Psoas muscle (tissue), 8 donors: ENCODE measurements around the gene POU5F2. TPM values are rescaled to one million over a fixed set of nuclear protein-coding genes. Genes with fewer than 3 reads are reported as not detected.

Experiments used
- ATAC-seq, 4 donors: fragments of 200-7000 bp; cut with Tn5 transposase; one replicate each; pipeline ENCODE4 v1.9.1; 2020; ENCODE audit warnings: moderate library complexity in 3 of 4, mild to moderate bottlenecking in 2 of 4
- DNase-seq, 2 donors: peaks; one replicate each; pipeline ENCODE4 v3.0.0-alpha.2; 2020
- H3K27ac ChIP-seq: fragments of 200-600 bp; one replicate; pipeline ENCODE4 v1.8.0; 2022
- H3K27me3 ChIP-seq, 3 donors: fragments of 200-600 bp in 1 of 3; one replicate each; pipeline versions ENCODE4 v1.6.1 to v1.8.0; 2013 to 2022; ENCODE audit warnings: low read length in 2 of 3, mild to moderate bottlenecking in 2 of 3, moderate library complexity in 1 of 3; ENCODE audit not compliant: insufficient read depth in 3 of 3
- H3K36me3 ChIP-seq, 2 donors: fragments of 200-600 bp in 1 of 2; one replicate each; pipeline versions ENCODE4 v1.6.1 to v1.8.0; 2013 to 2022; ENCODE audit warnings: low read depth in 1 of 2, mild to moderate bottlenecking in 1 of 2, moderate library complexity in 1 of 2; ENCODE audit not compliant: insufficient read depth in 1 of 2
- H3K4me1 ChIP-seq: fragments of 200-600 bp; one replicate; pipeline ENCODE4 v1.8.0; 2022
- H3K4me3 ChIP-seq: fragments of 200-600 bp; one replicate; pipeline ENCODE4 v1.8.0; 2022; ENCODE audit warnings: mild to moderate bottlenecking
- H3K9me3 ChIP-seq: fragments of 200-600 bp; one replicate; pipeline ENCODE4 v1.8.0; 2022
- WGBS, 3 donors: extraction: QIAGEN DNeasy Blood & Tissue Kit; methylation state at CpG; one replicate each; pipeline versions ENCODE4 v1.1.6 to v1.1.7; 2013; 5-methylcytosine and 5-hydroxymethylcytosine counted together
- intact Hi-C, 2 donors: fragments of 100-400 bp; cut with DNase I; formaldehyde crosslinking; loops; one replicate each; pipeline versions ENCODE4 v1.11.0 to v1.14.2; 2022
- polyA plus RNA-seq, 3 donors: library from polyadenylated mRNA; stranded (reverse); fragments of 200-250 nt; gene quantifications; one replicate each; pipeline ENCODE4 v1.2.3, GENCODE V29; 2013
- total RNA-seq, 4 donors: library from RNA; stranded (reverse); fragmentation: NEBNext Ultra II Directional in 2 of 4; extraction: Animal tissue kit (Norgen Biotek cat#: 25700) in 2 of 4; gene quantifications; one replicate each; pipeline versions ENCODE4 v1.2.1 to v1.2.4, GENCODE V29; 2021 to 2023
- TF ChIP-seq, protein P1 (sequence below): fragments of 200-600 bp; IDR thresholded peaks from one replicate; pipeline ENCODE4 v1.8.0; 2022; ENCODE audit warnings: antibody characterized with exemption
- donor health status: healthy with polysubstance abuse.
- donor health status: DM: no; HTN: no; CAD: no; lungs with moderate emphysema.
- donor health status: Bipolar disorder and iron deficiency.
- donor health status: healthy.
- donor health status: DM: yes; HTN: yes; CAD: no.
- donor health status: DM: no; HTN: no; CAD: no.
- donor health status: DM: no; HTN: no; CAD: no.
- donor health status: DM: yes; HTN: yes; CAD: no.

The POU5F2 gene
- total and polyA plus RNA-seq, 7 donors, result 0.01 to 0.32 (median 0.13) TPM; not detected in 1

DNA sequence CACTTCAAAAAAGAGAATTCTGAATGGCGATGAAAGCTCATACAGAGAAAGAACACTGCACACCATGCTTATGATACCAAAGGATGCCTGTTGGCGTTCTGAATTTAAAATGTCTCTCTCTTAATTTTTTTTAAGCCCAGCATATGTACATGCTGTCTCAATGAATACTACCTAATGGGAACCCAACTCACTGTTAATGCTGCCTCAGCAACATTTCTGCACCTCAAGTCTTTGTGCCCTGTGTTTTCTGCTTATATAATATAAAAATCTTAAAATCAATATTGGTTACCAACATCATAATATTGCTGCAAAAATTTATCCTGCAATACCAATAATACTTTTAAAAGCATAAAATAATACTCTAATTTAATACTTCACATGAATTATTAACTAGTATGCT is 44.1 kb upstream of the POU5F2 start:
- no peaks in the 10 kb centered on the region for H3K27me3 ChIP-seq
- intact Hi-C loops, result no loop called here
- TF ChIP-seq, protein P1, sequence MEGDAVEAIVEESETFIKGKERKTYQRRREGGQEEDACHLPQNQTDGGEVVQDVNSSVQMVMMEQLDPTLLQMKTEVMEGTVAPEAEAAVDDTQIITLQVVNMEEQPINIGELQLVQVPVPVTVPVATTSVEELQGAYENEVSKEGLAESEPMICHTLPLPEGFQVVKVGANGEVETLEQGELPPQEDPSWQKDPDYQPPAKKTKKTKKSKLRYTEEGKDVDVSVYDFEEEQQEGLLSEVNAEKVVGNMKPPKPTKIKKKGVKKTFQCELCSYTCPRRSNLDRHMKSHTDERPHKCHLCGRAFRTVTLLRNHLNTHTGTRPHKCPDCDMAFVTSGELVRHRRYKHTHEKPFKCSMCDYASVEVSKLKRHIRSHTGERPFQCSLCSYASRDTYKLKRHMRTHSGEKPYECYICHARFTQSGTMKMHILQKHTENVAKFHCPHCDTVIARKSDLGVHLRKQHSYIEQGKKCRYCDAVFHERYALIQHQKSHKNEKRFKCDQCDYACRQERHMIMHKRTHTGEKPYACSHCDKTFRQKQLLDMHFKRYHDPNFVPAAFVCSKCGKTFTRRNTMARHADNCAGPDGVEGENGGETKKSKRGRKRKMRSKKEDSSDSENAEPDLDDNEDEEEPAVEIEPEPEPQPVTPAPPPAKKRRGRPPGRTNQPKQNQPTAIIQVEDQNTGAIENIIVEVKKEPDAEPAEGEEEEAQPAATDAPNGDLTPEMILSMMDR, result no peak
- no peak for ATAC-seq
- H3K4me1 ChIP-seq, result no peaks in the 10 kb centered on the region
- H3K9me3 ChIP-seq, result no peaks in the 10 kb centered on the region
- no peak overlapping the region for H3K27ac ChIP-seq
- 97 to 98% (median 98%) methylated on average over 2 of the region's 2 CpGs for WGBS, 3 donors
- no peak overlapping the region for H3K4me3 ChIP-seq
- DNase-seq, result no peak
- H3K36me3 ChIP-seq, result no peaks in the 10 kb centered on the region

- Histone ChIP-seq H3K4me1 (no peaks in the 10 kb centered on the region), H3K9me3 (no peaks in the 10 kb centered on the region), H3K4me3 (no peak overlapping the region), H3K27ac (no peak overlapping the region), H3K27me3 (no peaks in the 10 kb centered on the region), H3K36me3 (no peaks in the 10 kb centered on the region)
- WGBS, 3 donors, result 88 to 94% (median 89%) methylated on average over 1 of the region's 1 CpG
- TF ChIP-seq, protein P1, result no peak
- no peak for ATAC-seq
- intact Hi-C loops, result no loop called here
- DNase-seq, result no peak
These were observed 41.6 kb upstream of the POU5F2 start for GRCh38 chr5:93782978-93783377.

DNA sequence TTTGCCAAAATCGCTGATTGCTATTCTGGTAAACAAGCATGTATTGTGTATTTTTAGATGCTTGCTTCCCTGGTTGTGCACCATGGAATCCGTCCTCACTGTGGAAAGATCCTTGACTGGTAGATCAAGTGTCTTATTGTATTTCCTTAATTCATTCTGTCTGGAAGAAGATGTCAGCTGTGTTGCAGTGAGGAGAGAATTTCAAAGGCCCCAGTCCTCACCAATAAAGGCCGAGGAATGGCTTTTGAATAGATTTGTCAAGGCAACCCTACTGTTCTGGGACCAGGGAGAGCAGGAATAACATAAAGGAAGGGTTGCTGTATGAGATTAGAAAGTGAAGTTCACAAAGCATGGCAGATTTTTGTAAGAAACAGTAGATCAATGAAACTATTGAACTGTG is 36.2 kb upstream of the POU5F2 start:
- TF ChIP-seq, protein P1, result no peak
- Histone ChIP-seq H3K9me3 (no peaks in the 10 kb centered on the region), H3K27ac (no peak overlapping the region), H3K4me1 (no peaks in the 10 kb centered on the region), H3K27me3 (no peaks in the 10 kb centered on the region), H3K4me3 (no peak overlapping the region), H3K36me3 (peaks cover 3 to 5% of the 10 kb centered on the region in 2 donors)
- ATAC-seq, result no peak
- intact Hi-C loops, result no loop called here
- 49 to 61% (median 51%) methylated on average over 3 of the region's 3 CpGs for WGBS, 3 donors
- DNase-seq, result no peak

GRCh38 chr5:93756372-93756771 is 15.0 kb upstream of the POU5F2 start:
- no peak overlapping the region for H3K27ac ChIP-seq
- no peak for ATAC-seq
- H3K4me1 ChIP-seq, result no peaks in the 10 kb centered on the region
- TF ChIP-seq, protein P1, result no peak
- no peak for DNase-seq
- H3K27me3 ChIP-seq, result no peaks in the 10 kb centered on the region
- no peaks in the 10 kb centered on the region for H3K36me3 ChIP-seq
- peaks cover 12% of the 10 kb centered on the region for H3K9me3 ChIP-seq
- WGBS, 3 donors, result 77 to 87% (median 77%) methylated on average over 5 of the region's 5 CpGs
- intact Hi-C loops, result no loop called here
- H3K4me3 ChIP-seq, result no peak overlapping the region

- DNase-seq (no peak), ATAC-seq (no peak)
- Histone ChIP-seq H3K4me3 (no peak overlapping the region), H3K36me3 (no peaks in the 10 kb centered on the region), H3K27me3 (no peaks in the 10 kb centered on the region), H3K9me3 (peaks cover 12% of the 10 kb centered on the region), H3K4me1 (no peaks in the 10 kb centered on the region), H3K27ac (no peak overlapping the region)
- TF ChIP-seq, protein P1, result no peak
- 75 to 82% (median 82%) methylated on average over 10 of the region's 10 CpGs for WGBS, 3 donors
- intact Hi-C loops, result no loop called here
These were observed 14.3 kb upstream of the POU5F2 start for GRCh38 chr5:93755716-93756115.
